ENCODE results near the gene SLIT1.

GRCh38 chr10:97204826-97205679, 19.3 kb upstream of the SLIT1 start:
- TF ChIP-seq CTCF (IDR thresholded peaks at IDR 0.05; ENCODE audit: control extremely low read depth in 1 of 3, insufficient read depth in 1 of 3, low read depth in 1 of 3, low read length in 3 of 3), result no peak
- TF ChIP-seq SIX5 (IDR thresholded peaks at IDR 0.05; ENCODE audit: low read depth, low read length), result no peak
- no peak for TF ChIP-seq CHD1 (IDR thresholded peaks at IDR 0.05; ENCODE audit: low read depth, low read length)
- no peak for TF ChIP-seq TEAD4 (IDR thresholded peaks at IDR 0.05; ENCODE audit: low read depth, low read length)
- no peak for TF ChIP-seq EZH2 (IDR thresholded peaks at IDR 0.05; ENCODE audit: low read depth, low read length, severe bottlenecking)
- no peak for TF ChIP-seq RAD21 (IDR thresholded peaks at IDR 0.05 in 1 of 2, conservative IDR thresholded peaks at IDR 0.05 in 1 of 2; ENCODE audit: low read depth in 2 of 2, low read length in 2 of 2)
- TF ChIP-seq ZNF274 (IDR thresholded peaks at IDR 0.05; ENCODE audit: borderline replicate concordance, extremely low read depth, low read length), result no peak
- no peak for TF ChIP-seq JUND (IDR thresholded peaks at IDR 0.05; ENCODE audit: low read length)
- no peak for TF ChIP-seq PHF8 (conservative IDR thresholded peaks at IDR 0.05; ENCODE audit: low read depth, low read length)
- TF ChIP-seq POLR2AphosphoS5 (IDR thresholded peaks at IDR 0.05; ENCODE audit: low read depth, low read length), result no peak
- no peak for TF ChIP-seq TBP (IDR thresholded peaks at IDR 0.05; ENCODE audit: low read depth, low read length)
- TF ChIP-seq CREB1 (IDR thresholded peaks at IDR 0.05), result no peak
- no peak for TF ChIP-seq ATF3 (IDR thresholded peaks at IDR 0.05; ENCODE audit: insufficient read depth, low read depth, low read length)
- TF ChIP-seq GTF2F1 (IDR thresholded peaks at IDR 0.05; ENCODE audit: borderline replicate concordance, low read depth, low read length), result no peak

All from H1 (cell line).